Testis (tissue), 3 donors: Measurements from ENCODE around the gene RAD51D. TPM values are rescaled to one million over a fixed set of nuclear protein-coding genes. Genes with fewer than 3 reads are reported as not detected.

ENCODE experiments used
- DNase-seq: peaks from one replicate; pipeline ENCODE4 v3.0.0-alpha.2; 2019
- H3K27ac ChIP-seq, 2 donors: fragments of 200-600 bp; sonication (generic); one replicate each; pipeline ENCODE4 v1.5.1; 2019
- H3K27me3 ChIP-seq: fragments of 200-600 bp; sonication (generic); one replicate; pipeline ENCODE4 v1.5.1; 2019
- H3K36me3 ChIP-seq: fragments of 200-600 bp; sonication (generic); one replicate; pipeline ENCODE4 v1.5.1; 2017; ENCODE audit warnings: low read depth; ENCODE audit errors: missing control alignments
- H3K4me1 ChIP-seq: fragments of 200-600 bp; sonication (generic); one replicate; pipeline ENCODE4 v1.5.1; 2019
- H3K4me3 ChIP-seq, 2 donors: fragments of 200-600 bp; sonication (generic); one replicate each; pipeline ENCODE4 v1.5.1; 2017 to 2019
- H3K9me3 ChIP-seq: fragments of 200-600 bp; sonication (generic); one replicate; pipeline ENCODE4 v1.5.1; 2017
- POLR2A ChIP-seq: fragments of 450-650 bp; IDR thresholded peaks from one replicate; pipeline ENCODE4 v1.6.1; 2017; ENCODE audit warnings: antibody characterized with exemption, mild to moderate bottlenecking, moderate library complexity
- WGBS, 2 donors: methylation state at CpG; one replicate each; pipeline ENCODE4 v1.1.5; 2018; 5-methylcytosine and 5-hydroxymethylcytosine counted together
- intact Hi-C: fragments of 100-400 bp; cut with DNase I; formaldehyde crosslinking; loops from one replicate; pipeline ENCODE4 v1.15.1; 2023; ENCODE audit warnings: low total_unique reads
- polyA plus RNA-seq: library from polyadenylated mRNA; stranded (reverse); fragments of 350-450 nt; fragmentation: Illumina TruSeq; extraction: RNeasy Lipid Tissue Mini Kit (QIAGEN cat#74804); gene quantifications from one replicate; pipeline ENCODE4 v1.2.3, GENCODE V29; 2014; ENCODE audit warnings: low read depth, low replicate concordance; ENCODE audit not compliant: insufficient read depth
- total RNA-seq, 2 donors: library from RNA; depleted of rRNA; stranded (reverse); fragments of >200 nt; gene quantifications; one replicate each; pipeline ENCODE4 v1.2.3, GENCODE V29; 2016
- TF ChIP-seq, protein P1 (sequence below), 3 experiments: fragments of 450-650 bp in 2 of 3; fragments of 200-600 bp in 1 of 3; sonication (generic) in 1 of 3; IDR thresholded peaks; one replicate each; pipeline ENCODE4 v1.5.1; 2016 to 2019; ENCODE audit warnings: antibody characterized with exemption in 3 of 3, mild to moderate bottlenecking in 2 of 3, moderate library complexity in 1 of 3

RAD51D gene
- total and polyA plus RNA-seq, 3 donors from 2014 or later = 16.8 to 24.3 (median 18.4) TPM

DNA sequence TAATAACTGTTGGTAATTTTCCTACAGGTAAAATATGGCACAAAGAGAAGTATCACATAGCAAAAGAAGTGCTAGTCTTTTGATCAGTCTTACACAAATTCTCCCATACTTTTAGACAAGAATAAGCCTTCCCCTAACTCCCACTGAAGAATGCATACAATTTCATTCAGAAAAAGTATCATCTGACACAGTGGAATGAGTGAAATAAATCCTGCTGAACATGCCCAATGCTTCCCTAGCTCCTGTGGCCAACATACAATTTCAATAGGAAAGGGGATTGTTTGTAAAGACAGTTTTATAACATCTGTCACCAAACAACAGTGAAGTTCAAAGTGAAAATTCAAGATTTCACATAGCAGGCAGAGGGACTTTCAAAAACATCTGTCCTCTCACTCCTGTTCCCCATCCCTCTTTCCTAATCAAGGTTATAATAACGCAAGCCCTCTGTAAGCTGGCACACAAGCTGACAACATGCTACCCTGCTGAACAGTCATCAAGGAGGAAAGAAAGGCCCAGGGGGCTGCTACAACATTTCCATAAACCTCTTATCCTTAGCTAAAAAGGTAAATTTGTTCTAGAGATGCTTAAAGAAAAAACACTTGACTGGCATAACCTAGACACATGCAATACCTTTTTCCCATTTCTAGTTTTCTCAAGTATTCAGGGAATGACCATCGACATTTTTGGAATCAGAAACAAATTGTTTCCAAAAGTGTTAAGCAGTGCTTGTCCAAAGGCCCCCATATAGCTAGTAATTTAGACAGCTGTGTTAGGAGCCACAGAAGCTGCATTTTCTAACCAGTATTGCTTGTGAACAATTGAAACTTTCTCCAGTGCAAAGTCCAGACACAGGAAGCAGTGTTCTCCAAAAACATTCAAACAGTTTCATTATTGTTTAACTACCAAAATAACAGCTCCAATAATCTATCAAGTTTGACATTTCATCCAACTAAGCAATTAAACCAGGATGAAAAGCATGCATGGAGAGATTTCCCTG, 44.7 kb downstream of the RAD51D start:
- intact Hi-C loops = no loop called here
- WGBS, 2 donors = 65 to 73% methylated on average over 2 of the region's 2 CpGs
- H3K9me3 ChIP-seq = no peaks in the 10 kb centered on the region
- no peak for DNase-seq
- no peak overlapping the region for H3K27ac ChIP-seq
- H3K4me1 ChIP-seq = no peaks in the 10 kb centered on the region
- no peak for TF ChIP-seq POLR2A
- TF ChIP-seq, protein P1, sequence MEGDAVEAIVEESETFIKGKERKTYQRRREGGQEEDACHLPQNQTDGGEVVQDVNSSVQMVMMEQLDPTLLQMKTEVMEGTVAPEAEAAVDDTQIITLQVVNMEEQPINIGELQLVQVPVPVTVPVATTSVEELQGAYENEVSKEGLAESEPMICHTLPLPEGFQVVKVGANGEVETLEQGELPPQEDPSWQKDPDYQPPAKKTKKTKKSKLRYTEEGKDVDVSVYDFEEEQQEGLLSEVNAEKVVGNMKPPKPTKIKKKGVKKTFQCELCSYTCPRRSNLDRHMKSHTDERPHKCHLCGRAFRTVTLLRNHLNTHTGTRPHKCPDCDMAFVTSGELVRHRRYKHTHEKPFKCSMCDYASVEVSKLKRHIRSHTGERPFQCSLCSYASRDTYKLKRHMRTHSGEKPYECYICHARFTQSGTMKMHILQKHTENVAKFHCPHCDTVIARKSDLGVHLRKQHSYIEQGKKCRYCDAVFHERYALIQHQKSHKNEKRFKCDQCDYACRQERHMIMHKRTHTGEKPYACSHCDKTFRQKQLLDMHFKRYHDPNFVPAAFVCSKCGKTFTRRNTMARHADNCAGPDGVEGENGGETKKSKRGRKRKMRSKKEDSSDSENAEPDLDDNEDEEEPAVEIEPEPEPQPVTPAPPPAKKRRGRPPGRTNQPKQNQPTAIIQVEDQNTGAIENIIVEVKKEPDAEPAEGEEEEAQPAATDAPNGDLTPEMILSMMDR (IDR thresholded peaks at IDR 0.05) = no peak
- no peak overlapping the region for H3K4me3 ChIP-seq
- H3K36me3 ChIP-seq = no peaks in the 10 kb centered on the region
- no peaks in the 10 kb centered on the region for H3K27me3 ChIP-seq

DNA sequence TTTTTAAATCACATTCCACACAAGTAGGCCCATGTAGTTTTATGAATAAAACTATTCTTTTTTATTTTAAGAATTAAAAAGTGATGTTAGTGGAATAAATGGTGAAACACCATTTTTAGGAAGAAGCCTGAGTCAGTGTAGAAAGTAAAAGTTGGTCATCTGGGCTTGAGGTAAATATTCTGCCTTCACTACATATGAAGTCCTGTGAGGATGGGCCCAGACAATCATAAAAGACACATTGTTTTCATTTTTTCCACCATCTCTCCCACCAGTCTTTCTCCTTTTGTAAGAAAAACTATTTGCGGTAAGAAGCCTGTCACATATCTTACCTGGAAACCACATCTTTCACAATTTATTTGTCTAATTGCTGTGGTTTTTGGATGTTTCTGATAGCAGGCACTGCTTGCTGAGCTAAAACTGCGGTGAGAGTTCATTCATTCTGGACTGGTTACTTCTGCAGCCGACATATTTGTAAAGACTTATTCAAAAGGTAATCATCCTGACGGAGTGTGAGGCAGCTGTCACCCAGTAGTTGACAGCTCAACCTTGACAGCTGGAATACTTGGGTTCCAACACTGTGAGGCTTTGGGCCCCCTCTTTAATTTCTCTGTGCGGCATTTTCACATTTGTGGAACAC, 45.6 kb downstream of the RAD51D start:
- Histone ChIP-seq H3K9me3 (no peaks in the 10 kb centered on the region), H3K4me3 (no peak overlapping the region), H3K27me3 (no peaks in the 10 kb centered on the region), H3K4me1 (no peaks in the 10 kb centered on the region), H3K27ac (no peak overlapping the region), H3K36me3 (no peaks in the 10 kb centered on the region)
- no peak for DNase-seq
- TF ChIP-seq, protein P1 (IDR thresholded peaks at IDR 0.05) = no peak
- 81 to 82% methylated on average over 5 of the region's 5 CpGs for WGBS, 2 donors
- intact Hi-C loops = no loop called here

DNA sequence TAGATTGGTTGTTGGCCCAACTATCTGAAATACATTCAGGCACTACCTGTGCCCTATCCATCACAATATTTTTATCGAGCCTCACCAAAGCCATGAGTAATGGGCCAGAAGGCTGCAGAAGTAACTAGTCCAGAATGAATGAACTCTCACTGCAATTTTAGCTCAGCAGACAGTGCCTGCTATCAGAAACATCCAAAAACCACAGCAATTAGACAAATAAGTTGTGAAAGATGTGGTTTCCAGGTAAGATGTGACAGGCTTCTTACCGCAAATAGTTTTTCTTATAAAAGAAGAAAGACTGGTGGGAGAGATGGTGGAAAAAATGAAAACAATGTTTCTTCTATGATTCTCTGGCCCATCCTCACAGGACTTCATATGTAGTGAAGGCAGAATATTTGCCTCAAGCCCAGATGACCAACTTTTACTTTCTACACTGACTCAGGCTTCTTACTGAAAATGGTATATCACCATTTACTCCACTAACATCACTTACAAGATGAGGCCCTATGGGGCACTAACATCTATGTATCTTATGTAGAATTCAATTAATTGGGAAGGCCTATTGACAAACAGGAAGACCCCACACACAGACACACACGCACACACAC, 46.4 kb downstream of the RAD51D start:
- TF ChIP-seq, protein P1 (IDR thresholded peaks at IDR 0.05) = no peak
- no peaks in the 10 kb centered on the region for H3K4me1 ChIP-seq
- intact Hi-C loops = no loop called here
- no peak overlapping the region for H3K4me3 ChIP-seq
- H3K36me3 ChIP-seq = no peaks in the 10 kb centered on the region
- WGBS, 2 donors = 81 to 86% methylated on average over 3 of the region's 3 CpGs
- no peaks in the 10 kb centered on the region for H3K9me3 ChIP-seq
- DNase-seq = no peak
- H3K27me3 ChIP-seq = no peaks in the 10 kb centered on the region
- no peak overlapping the region for H3K27ac ChIP-seq

DNA sequence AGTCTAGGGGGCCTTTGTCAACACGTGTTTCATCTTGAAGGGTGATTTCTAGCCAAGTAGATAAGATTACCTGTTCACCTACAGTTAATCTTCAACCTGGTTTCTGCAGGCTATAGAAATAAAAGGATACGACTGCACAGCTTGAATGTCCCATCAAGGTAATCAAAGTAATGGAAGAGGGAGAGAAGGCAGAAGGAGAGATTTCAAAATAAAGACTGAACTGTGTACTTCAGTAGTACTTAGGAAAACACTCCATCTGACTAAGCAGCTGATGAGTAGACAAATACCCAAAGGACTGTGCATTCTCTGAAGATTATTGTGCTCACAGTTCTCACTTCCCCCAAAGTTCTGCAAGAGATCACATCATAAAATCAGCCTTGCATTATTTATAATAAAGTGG, 50.3 kb downstream of the RAD51D start:
- H3K27me3 ChIP-seq = no peaks in the 10 kb centered on the region
- intact Hi-C loops = no loop called here
- no peak for DNase-seq
- 72 to 84% methylated on average over 2 of the region's 2 CpGs for WGBS, 2 donors
- no peaks in the 10 kb centered on the region for H3K9me3 ChIP-seq
- no peak overlapping the region for H3K4me3 ChIP-seq
- no peaks in the 10 kb centered on the region for H3K36me3 ChIP-seq
- peaks cover 5% of the 10 kb centered on the region for H3K4me1 ChIP-seq
- H3K27ac ChIP-seq = no peak overlapping the region
- no peak for TF ChIP-seq POLR2A
- TF ChIP-seq, protein P1 (IDR thresholded peaks at IDR 0.05) = no peak
